Epithelial cell of esophagus (primary cell): ENCODE measurements around the gene CREB1.

Experiments
- DNase-seq: peaks from one replicate; pipeline ENCODE4 v3.0.0; 2010; ENCODE audit warnings: low read depth
- H3K4me3 ChIP-seq: 2 replicates; pipeline ENCODE4 v1.5.1; 2011; ENCODE audit warnings: mild to moderate bottlenecking, low read length, control low read depth
- CTCF ChIP-seq: IDR thresholded peaks from 2 replicates; pipeline ENCODE4 v1.5.1; 2011; ENCODE audit warnings: low read depth, mild to moderate bottlenecking, low read length, control low read depth, inconsistent platforms; ENCODE audit not compliant: insufficient read depth; ENCODE audit errors: missing control alignments

CREB1 gene

GRCh38 chr2:207589143-207589542, 59.4 kb downstream of the CREB1 start:
- DNase-seq = no peak
- no peak for TF ChIP-seq CTCF
- no peak overlapping the region for H3K4me3 ChIP-seq

- H3K4me3 ChIP-seq = no peak overlapping the region
- no peak for DNase-seq
- no peak for TF ChIP-seq CTCF
Observed at GRCh38 chr2:207593277-207593676, 63.5 kb downstream of the CREB1 start.

- DNase-seq = peak; percentile 76
- no peak for TF ChIP-seq CTCF
- H3K4me3 ChIP-seq = no peak overlapping the region
Observed at GRCh38 chr2:207594264-207594663, 64.5 kb downstream of the CREB1 start.

- DNase-seq = no peak
- no peak overlapping the region for H3K4me3 ChIP-seq
- TF ChIP-seq CTCF = no peak
Observed at GRCh38 chr2:207594731-207595130, 65.0 kb downstream of the CREB1 start.

GRCh38 chr2:207599636-207600035, 69.9 kb downstream of the CREB1 start:
- TF ChIP-seq CTCF = no peak
- no peak overlapping the region for H3K4me3 ChIP-seq

GRCh38 chr2:207600231-207600630, 70.5 kb downstream of the CREB1 start:
- DNase-seq = no peak
- TF ChIP-seq CTCF = no peak
- H3K4me3 ChIP-seq = no peak overlapping the region

More at GRCh38 chr2:207599636-207600035, 69.9 kb downstream of the CREB1 start:
- no peak for DNase-seq

- TF ChIP-seq CTCF = no peak
- no peak for DNase-seq
- no peak overlapping the region for H3K4me3 ChIP-seq
Observed at GRCh38 chr2:207601774-207602173, 72.0 kb downstream of the CREB1 start.
